MM.1S (cell line): Measurements from ENCODE around the gene BMS1.

ENCODE experiments used
- DNase-seq: peaks from one replicate; pipeline ENCODE4 v3.0.0-alpha.2; 2015
- H2AFZ ChIP-seq: fragments of 300-600 bp; sonication (generic); 2 replicates; pipeline ENCODE4 v1.6.0; 2016; ENCODE audit warnings: antibody characterized with exemption, low read length
- H3F3A ChIP-seq: fragments of 300-600 bp; sonication (generic); 2 replicates; pipeline ENCODE4 v1.6.1; 2016; ENCODE audit warnings: mild to moderate bottlenecking, antibody characterized with exemption, low read length, moderate library complexity, mixed read lengths; ENCODE audit not compliant: insufficient read depth
- H3K27ac ChIP-seq: fragments of 300-600 bp; sonication (generic); 2 replicates; pipeline ENCODE4 v1.5.1; 2016; ENCODE audit warnings: mild to moderate bottlenecking, low read length
- H3K27me3 ChIP-seq: fragments of 300-600 bp; sonication (generic); replicated peaks from 2 replicates; pipeline ENCODE4 v1.6.0; 2016; ENCODE audit warnings: low read length; ENCODE audit not compliant: insufficient read depth
- H3K36me3 ChIP-seq: fragments of 300-600 bp; sonication (generic); replicated peaks from 2 replicates; pipeline ENCODE4 v1.6.1; 2016; ENCODE audit warnings: mild to moderate bottlenecking, low read length, mixed read lengths; ENCODE audit not compliant: insufficient read depth
- H3K4me1 ChIP-seq: fragments of 300-600 bp; sonication (generic); 2 replicates; pipeline ENCODE4 v1.6.1; 2016; ENCODE audit warnings: low read length, mixed read lengths
- H3K4me2 ChIP-seq: fragments of 300-600 bp; sonication (generic); 2 replicates; pipeline ENCODE4 v1.6.0; 2016; ENCODE audit warnings: low read depth, low read length
- H3K4me3 ChIP-seq: fragments of 300-600 bp; sonication (generic); 2 replicates; pipeline ENCODE4 v1.5.1; 2016; ENCODE audit warnings: low read length, mixed read lengths
- H3K79me2 ChIP-seq: fragments of 300-600 bp; sonication (generic); 2 replicates; pipeline ENCODE4 v1.6.1; 2016; ENCODE audit warnings: mixed run types, low read length, mixed read lengths
- H3K9ac ChIP-seq: fragments of 300-600 bp; sonication (generic); 2 replicates; pipeline ENCODE4 v1.6.1; 2016; ENCODE audit warnings: low read length, mixed read lengths
- H3K9me2 ChIP-seq: fragments of 300-600 bp; sonication (generic); replicated peaks from 2 replicates; pipeline ENCODE4 v1.6.1; 2016; ENCODE audit warnings: mild to moderate bottlenecking, low read length, mixed read lengths; ENCODE audit not compliant: insufficient read depth
- H3K9me3 ChIP-seq: fragments of 300-600 bp; sonication (generic); replicated peaks from 2 replicates; pipeline ENCODE4 v1.6.1; 2016; ENCODE audit warnings: mild to moderate bottlenecking, low read length, mixed read lengths; ENCODE audit not compliant: insufficient read depth
- H4K20me1 ChIP-seq: fragments of 300-600 bp; sonication (generic); 2 replicates; pipeline ENCODE4 v1.6.1; 2016; ENCODE audit warnings: mild to moderate bottlenecking, low read length, moderate library complexity, mixed read lengths; ENCODE audit not compliant: insufficient read depth
- CTCF ChIP-seq: fragments of 300-600 bp; sonication (generic); IDR thresholded peaks from 2 replicates; pipeline ENCODE4 v1.5.1; 2016; ENCODE audit warnings: antibody characterized with exemption, low read length, mixed read lengths
- EZH2 ChIP-seq: fragments of 300-600 bp; sonication (generic); optimal IDR thresholded peaks from 2 replicates; pipeline ENCODE3; 2017; ENCODE audit warnings: low read depth, mild to moderate bottlenecking, antibody characterized with exemption, low read length, mixed read lengths
- EZH2phosphoT487 ChIP-seq: fragments of 300-600 bp; sonication (generic); IDR thresholded peaks from 2 replicates; pipeline ENCODE4 v1.6.1; 2018; ENCODE audit warnings: antibody characterized with exemption, low read length

Gene BMS1

DNA sequence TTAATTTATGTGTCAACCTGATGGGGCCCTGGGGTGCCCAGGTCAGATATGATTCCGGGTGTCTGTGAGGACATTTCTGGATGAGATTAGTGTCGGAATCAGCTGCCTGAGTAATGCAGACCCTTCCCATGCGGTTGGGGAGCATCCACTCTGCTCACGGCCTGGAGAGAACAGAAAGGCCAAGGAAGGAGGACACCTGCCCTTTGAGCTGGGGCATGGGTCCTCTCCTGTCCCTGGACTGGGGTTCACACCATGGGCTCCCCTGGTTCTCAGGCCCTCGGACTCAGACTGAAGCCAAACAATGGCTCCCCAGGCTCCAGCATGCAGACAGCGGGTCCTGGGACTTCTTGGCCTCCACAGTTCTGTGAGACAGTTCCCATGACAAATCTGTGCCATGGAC is 94.3 kb downstream of the BMS1 start:
- no peak overlapping the region for H3K9ac ChIP-seq
- H3K9me3 ChIP-seq, result no peaks in the 10 kb centered on the region
- no peak overlapping the region for H3K4me3 ChIP-seq
- no peaks in the 10 kb centered on the region for H3K4me1 ChIP-seq
- H3K36me3 ChIP-seq, result no peaks in the 10 kb centered on the region
- H4K20me1 ChIP-seq, result no peaks in the 10 kb centered on the region
- no peak overlapping the region for H3K27ac ChIP-seq
- no peaks in the 10 kb centered on the region for H3K27me3 ChIP-seq
- H3K9me2 ChIP-seq, result no peaks in the 10 kb centered on the region
- H3K79me2 ChIP-seq, result no peaks in the 10 kb centered on the region
- DNase-seq, result no peak
- no peak overlapping the region for H2AFZ ChIP-seq
- TF ChIP-seq EZH2phosphoT487, result no peak
- no peak for TF ChIP-seq CTCF
- TF ChIP-seq EZH2, result no peak
- no peaks in the 10 kb centered on the region for H3F3A ChIP-seq
- no peak overlapping the region for H3K4me2 ChIP-seq

- Histone ChIP-seq H3K27me3 (no peaks in the 10 kb centered on the region), H3K79me2 (no peaks in the 10 kb centered on the region), H3K9ac (no peak overlapping the region), H3K27ac (no peak overlapping the region), H3K9me2 (no peaks in the 10 kb centered on the region), H3K4me3 (no peak overlapping the region), H3K9me3 (no peaks in the 10 kb centered on the region), H3K36me3 (no peaks in the 10 kb centered on the region), H3F3A (no peaks in the 10 kb centered on the region), H4K20me1 (no peaks in the 10 kb centered on the region), H3K4me1 (no peaks in the 10 kb centered on the region), H2AFZ (no peak overlapping the region), H3K4me2 (no peak overlapping the region)
- TF ChIP-seq CTCF (no peak), EZH2phosphoT487 (no peak), EZH2 (no peak)
- no peak for DNase-seq
These were observed 95.0 kb downstream of the BMS1 start for GRCh38 chr10:42877496-42878030.

DNA sequence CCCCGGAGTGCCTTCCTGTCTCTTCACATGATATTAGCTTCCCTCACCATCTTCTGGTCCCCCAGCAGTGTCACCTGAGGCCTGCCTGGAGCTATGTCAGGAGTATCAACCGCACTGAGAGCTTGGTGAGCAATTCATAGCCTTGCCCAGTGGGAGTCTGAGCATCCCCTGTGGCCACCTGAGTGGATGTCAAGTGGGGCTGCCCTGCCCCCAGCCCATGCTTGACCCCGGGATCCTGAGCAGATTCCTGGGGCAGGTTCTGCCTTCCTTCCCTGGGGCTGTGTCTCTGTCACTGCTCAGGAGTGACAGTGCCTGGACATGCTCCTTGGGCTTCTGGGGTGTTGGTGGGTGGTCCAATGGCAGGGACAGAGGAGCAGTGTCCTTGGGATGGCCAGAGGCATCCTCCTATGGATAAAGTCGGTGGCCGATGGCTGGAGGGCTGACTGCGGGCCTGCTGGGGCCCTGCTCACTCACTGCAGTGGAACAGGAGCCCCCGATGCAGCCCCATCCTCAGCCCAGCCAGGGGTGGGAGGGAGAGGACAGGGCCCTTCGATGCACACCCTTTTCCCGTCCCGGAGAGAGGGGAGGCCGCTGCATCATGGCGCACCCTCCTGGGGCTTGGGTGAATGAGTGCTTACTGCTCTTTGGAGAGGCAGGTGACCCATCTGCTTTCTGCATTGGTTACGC is 95.7 kb downstream of the BMS1 start:
- Histone ChIP-seq H3K4me3 (no peak overlapping the region), H3K79me2 (no peaks in the 10 kb centered on the region), H3F3A (no peaks in the 10 kb centered on the region), H3K36me3 (no peaks in the 10 kb centered on the region), H3K9ac (no peak overlapping the region), H3K4me2 (no peak overlapping the region), H3K9me2 (no peaks in the 10 kb centered on the region), H2AFZ (no peak overlapping the region), H3K4me1 (no peaks in the 10 kb centered on the region), H3K27me3 (no peaks in the 10 kb centered on the region), H3K9me3 (no peaks in the 10 kb centered on the region), H3K27ac (no peak overlapping the region), H4K20me1 (no peaks in the 10 kb centered on the region)
- TF ChIP-seq EZH2, result no peak
- TF ChIP-seq CTCF, result no peak
- no peak for TF ChIP-seq EZH2phosphoT487
- no peak for DNase-seq
